C4-2B (cell line): ENCODE measurements around the gene TOLLIP.

Source experiments
- H3K27ac ChIP-seq: fragments of 450-650 bp; 2 replicates; pipeline ENCODE4 v1.5.1; 2017
- CTCF ChIP-seq: fragments of 450-650 bp; conservative IDR thresholded peaks from 2 replicates; pipeline ENCODE4 v1.5.1; 2017; ENCODE audit warnings: mild to moderate bottlenecking
- ZFX ChIP-seq: fragments of 450-650 bp; IDR thresholded peaks from 2 replicates; pipeline ENCODE4 v1.6.1; 2017

TOLLIP gene

GRCh38 chr11:1340111-1340510 lies 30.7 kb upstream of the TOLLIP start:
- H3K27ac ChIP-seq: no peak overlapping the region
- no peak for TF ChIP-seq CTCF
- no peak for TF ChIP-seq ZFX

GRCh38 chr11:1339066-1339675 lies 29.7 kb upstream of the TOLLIP start:
- H3K27ac ChIP-seq: no peak overlapping the region
- TF ChIP-seq CTCF: no peak
- no peak for TF ChIP-seq ZFX

DNA sequence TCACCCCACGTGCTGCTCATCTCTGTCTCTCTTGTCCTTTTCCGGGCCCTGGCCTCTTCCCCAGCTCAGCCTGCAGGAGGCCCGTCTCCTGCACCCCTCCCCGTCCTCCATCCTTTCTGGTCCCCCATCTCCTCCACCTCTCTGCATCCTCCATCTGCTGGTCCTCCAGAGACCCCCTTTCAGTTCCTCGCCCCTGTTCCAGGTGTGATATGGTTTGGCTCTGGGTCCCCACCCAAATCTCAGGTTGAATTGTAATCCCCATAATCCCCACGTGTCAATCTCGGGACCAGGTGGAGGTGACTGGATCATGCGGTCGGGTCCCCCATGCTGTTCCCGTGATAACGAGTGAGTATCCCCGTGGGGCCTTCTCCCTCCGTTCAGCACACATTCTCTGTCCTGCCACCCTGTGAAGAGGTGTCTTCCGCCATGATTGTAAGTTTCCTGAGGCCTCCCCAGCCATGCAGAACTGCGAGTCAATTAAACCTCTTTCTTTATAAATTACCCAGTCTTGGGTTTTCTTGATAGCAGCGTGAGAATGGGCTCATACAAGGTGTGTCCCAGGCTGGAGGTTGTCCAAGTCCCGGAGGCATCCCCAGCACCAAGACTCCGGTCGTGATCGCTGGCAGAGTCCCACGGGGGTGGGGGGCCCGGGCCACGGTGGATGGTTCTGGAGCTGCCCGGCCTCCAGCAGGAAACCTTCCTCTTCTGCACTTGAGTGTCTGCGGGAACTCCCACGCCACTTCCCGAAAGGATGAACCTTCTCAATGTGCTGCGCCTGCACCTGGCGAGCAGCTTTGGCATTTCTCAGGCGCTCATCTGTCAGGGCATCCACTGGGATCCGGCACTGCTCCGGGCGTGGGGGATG lies 29.0 kb upstream of the TOLLIP start:
- no peak for TF ChIP-seq ZFX
- TF ChIP-seq CTCF: no peak
- H3K27ac ChIP-seq: no peak overlapping the region

DNA sequence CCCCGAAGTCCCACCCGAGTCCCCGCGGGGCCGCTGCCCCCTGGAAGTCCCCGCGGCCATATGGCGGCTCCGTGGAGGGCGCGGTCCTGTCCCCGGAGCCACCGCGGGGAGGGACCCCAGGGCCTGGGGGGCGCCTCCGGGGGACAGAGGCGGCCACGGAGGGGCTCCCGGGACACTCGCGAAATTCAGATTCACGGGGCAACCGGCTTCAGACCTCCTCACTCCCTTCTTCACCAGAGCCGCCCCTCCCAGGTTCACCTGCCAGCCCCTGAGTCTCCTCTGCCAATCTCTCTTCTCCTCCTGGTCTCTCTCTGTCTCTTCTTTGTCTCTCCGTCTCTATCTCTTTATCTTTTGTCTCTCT lies 28.2 kb upstream of the TOLLIP start:
- no peak overlapping the region for H3K27ac ChIP-seq
- TF ChIP-seq ZFX: no peak
- TF ChIP-seq CTCF: no peak

- H3K27ac ChIP-seq: no peak overlapping the region
- TF ChIP-seq CTCF: no peak
These were observed 27.6 kb upstream of the TOLLIP start for GRCh38 chr11:1336836-1337646.

DNA sequence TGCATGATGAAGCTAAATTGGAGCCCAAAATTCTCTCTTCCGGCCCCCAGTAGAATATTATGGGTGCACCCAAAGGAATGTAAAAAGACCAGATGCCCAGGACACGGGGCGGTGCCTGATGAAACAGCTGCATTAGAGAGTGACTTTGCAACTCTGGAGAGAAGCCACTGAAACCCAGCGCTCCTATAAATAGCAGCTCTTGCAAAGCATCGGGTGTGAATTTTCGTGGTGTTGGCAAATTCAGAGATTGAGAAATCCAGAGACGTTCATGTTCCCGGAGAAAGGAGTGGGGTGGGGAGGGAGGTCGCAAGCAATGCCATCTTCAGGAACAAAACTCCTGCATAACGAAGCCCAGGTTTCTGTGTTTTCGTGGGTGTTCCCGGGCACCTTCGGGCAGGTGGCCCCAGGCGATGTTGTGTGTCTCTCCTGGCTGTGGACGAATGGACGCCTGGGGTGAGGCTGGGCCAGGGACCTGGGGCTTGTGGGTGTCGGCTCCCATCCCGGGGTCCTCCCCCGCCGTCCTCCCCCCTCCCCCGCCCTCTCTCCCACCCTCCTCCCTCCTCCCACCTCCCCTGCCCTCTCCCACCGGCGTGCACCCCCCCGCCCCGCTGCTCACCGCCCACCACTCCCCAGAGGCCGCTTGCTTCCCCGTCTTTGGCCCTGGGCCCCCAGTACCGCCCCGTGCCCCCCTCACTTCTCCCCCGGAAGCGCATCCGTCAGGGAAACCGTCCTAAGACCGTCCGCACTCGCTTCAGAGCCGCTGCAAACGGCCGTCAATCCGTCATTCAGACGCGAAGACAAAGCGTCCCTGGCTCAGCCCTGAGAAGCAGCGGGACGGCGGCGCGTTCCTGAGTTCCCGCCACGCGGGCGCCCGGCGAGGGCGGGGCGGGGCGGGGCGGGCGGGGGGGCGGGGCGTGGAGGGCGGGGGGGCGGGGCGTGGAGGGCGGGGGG lies 26.7 kb upstream of the TOLLIP start:
- TF ChIP-seq ZFX: no peak
- no peak for TF ChIP-seq CTCF
- no peak overlapping the region for H3K27ac ChIP-seq
